HG02678 (cell line): ENCODE results near the gene RABEP1.

Source experiments
- ATAC-seq: cut with Tn5 transposase; IDR thresholded peaks from one replicate; pipeline ENCODE4 v1.9.1; 2021; ENCODE audit warnings: mild to moderate bottlenecking, moderate library complexity; ENCODE audit not compliant: unreplicated experiment

Gene RABEP1

GRCh38 chr17:5361426-5361825 is 79.3 kb downstream of the RABEP1 start:
- no peak for ATAC-seq

- no peak for ATAC-seq
These were observed 80.2 kb downstream of the RABEP1 start for GRCh38 chr17:5362162-5362811.

- ATAC-seq: no peak
These were observed 82.1 kb downstream of the RABEP1 start for GRCh38 chr17:5364156-5364555.

GRCh38 chr17:5364696-5365095 is 82.6 kb downstream of the RABEP1 start:
- no peak for ATAC-seq

GRCh38 chr17:5365831-5366230 is 83.7 kb downstream of the RABEP1 start:
- no peak for ATAC-seq

GRCh38 chr17:5370411-5370810 is 88.3 kb downstream of the RABEP1 start:
- ATAC-seq: no peak

- ATAC-seq: no peak
These were observed 91.0 kb downstream of the RABEP1 start for GRCh38 chr17:5373112-5373511.

- no peak for ATAC-seq
These were observed 96.6 kb downstream of the RABEP1 start for GRCh38 chr17:5378566-5379207.

- no peak for ATAC-seq
These were observed 97.4 kb downstream of the RABEP1 start for GRCh38 chr17:5379351-5380107.

- ATAC-seq: no peak
These were observed 98.5 kb downstream of the RABEP1 start for GRCh38 chr17:5380491-5381135.

- ATAC-seq: no peak
These were observed 99.5 kb downstream of the RABEP1 start for GRCh38 chr17:5381542-5381941.

GRCh38 chr17:5391678-5392077 is 109.6 kb downstream of the RABEP1 start:
- ATAC-seq: no peak

GRCh38 chr17:5396612-5397011 is 114.5 kb downstream of the RABEP1 start:
- no peak for ATAC-seq

- ATAC-seq: no peak
These were observed 117.7 kb downstream of the RABEP1 start for GRCh38 chr17:5399767-5400166.

GRCh38 chr17:5405400-5405799 is 123.3 kb downstream of the RABEP1 start:
- no peak for ATAC-seq

- ATAC-seq: no peak
These were observed 126.1 kb downstream of the RABEP1 start for GRCh38 chr17:5408186-5408585.

- ATAC-seq: no peak
These were observed 128.6 kb downstream of the RABEP1 start for GRCh38 chr17:5410594-5411272.

GRCh38 chr17:5413682-5414081 is 131.6 kb downstream of the RABEP1 start:
- ATAC-seq: no peak

GRCh38 chr17:5416901-5417300 is 134.8 kb downstream of the RABEP1 start:
- no peak for ATAC-seq

- peak; percentile 34 for ATAC-seq
These were observed 136.8 kb downstream of the RABEP1 start for GRCh38 chr17:5418858-5419355.
